ENCODE data around the gene TIMM44. TPM values are rescaled to one million over a fixed set of nuclear protein-coding genes. Genes with fewer than 3 reads are reported as not detected.
A peak's percentile ranks its signal among the peaks of the same experiment; 100 is the strongest.

Gene TIMM44
- total and polyA plus RNA-seq, 4 donors: 38.4 to 75.8 (median 53.0) TPM

DNA sequence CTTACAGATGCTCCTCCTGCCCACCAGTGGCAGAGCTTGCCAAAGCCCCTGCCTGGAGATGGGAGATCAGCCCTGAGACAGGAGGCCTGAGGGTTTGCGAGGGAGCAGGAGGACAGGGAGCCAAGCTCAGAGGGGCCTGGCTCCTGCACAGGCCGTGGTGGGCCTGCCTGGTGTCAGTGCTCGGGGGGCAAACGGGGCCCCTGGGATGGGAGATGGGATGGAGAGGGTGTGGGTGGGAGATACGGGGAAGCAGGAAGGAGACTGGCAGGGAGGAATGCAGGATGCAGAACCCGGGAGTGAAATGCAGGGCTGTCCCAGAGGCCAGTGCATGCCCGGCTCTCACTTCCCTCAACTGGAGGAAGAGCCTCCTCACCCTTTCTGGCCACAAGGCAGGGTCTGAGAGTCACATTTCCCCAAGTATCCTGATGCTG, 42.0 kb upstream of the TIMM44 start:
- H3K4me1 ChIP-seq (ENCODE audit: control insufficient read depth in 5 of 5, insufficient read depth in 5 of 5, low read length in 5 of 5): peaks cover 0 to 22% (median 8%) of the 10 kb centered on the region in 5 donors
- no peak overlapping the region for H3K9ac ChIP-seq (ENCODE audit: insufficient read depth in 1 of 2, low read length in 2 of 2)
- H3K4me3 ChIP-seq: no peak overlapping the region
- ATAC-seq (ENCODE audit: insufficient read depth, low FRiP score) (no peak), DNase-seq (no peak)
- no peaks in the 10 kb centered on the region for H3K9me3 ChIP-seq (ENCODE audit: control insufficient read depth in 4 of 4, insufficient read depth in 3 of 4, low read length in 3 of 4)
- H3K27me3 ChIP-seq (ENCODE audit: control insufficient read depth in 3 of 3, insufficient read depth in 3 of 3, low read length in 2 of 3): no peaks in the 10 kb centered on the region
- TF ChIP-seq, protein P1, sequence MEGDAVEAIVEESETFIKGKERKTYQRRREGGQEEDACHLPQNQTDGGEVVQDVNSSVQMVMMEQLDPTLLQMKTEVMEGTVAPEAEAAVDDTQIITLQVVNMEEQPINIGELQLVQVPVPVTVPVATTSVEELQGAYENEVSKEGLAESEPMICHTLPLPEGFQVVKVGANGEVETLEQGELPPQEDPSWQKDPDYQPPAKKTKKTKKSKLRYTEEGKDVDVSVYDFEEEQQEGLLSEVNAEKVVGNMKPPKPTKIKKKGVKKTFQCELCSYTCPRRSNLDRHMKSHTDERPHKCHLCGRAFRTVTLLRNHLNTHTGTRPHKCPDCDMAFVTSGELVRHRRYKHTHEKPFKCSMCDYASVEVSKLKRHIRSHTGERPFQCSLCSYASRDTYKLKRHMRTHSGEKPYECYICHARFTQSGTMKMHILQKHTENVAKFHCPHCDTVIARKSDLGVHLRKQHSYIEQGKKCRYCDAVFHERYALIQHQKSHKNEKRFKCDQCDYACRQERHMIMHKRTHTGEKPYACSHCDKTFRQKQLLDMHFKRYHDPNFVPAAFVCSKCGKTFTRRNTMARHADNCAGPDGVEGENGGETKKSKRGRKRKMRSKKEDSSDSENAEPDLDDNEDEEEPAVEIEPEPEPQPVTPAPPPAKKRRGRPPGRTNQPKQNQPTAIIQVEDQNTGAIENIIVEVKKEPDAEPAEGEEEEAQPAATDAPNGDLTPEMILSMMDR (IDR thresholded peaks at IDR 0.05; ENCODE audit: control extremely low read depth, extremely low read depth): no peak
- WGBS, 2 donors: 80 to 85% methylated on average over 7 of the region's 7 CpGs
- no peak overlapping the region for H3K27ac ChIP-seq (ENCODE audit: low read depth in 1 of 2, low read length in 1 of 2)
- peaks cover 4 to 48% (median 35%) of the 10 kb centered on the region in 4 donors for H3K36me3 ChIP-seq (ENCODE audit: control insufficient read depth in 4 of 4, insufficient read depth in 4 of 4, low read length in 4 of 4)

GRCh38 chr19:7983995-7984837, 40.8 kb upstream of the TIMM44 start:
- H3K4me3 ChIP-seq: no peak overlapping the region
- 94 to 96% methylated on average over 14 of the region's 14 CpGs for WGBS, 2 donors
- no peaks in the 10 kb centered on the region for H3K27me3 ChIP-seq (ENCODE audit: control insufficient read depth in 3 of 3, insufficient read depth in 3 of 3, low read length in 2 of 3)
- no peak overlapping the region for H3K9ac ChIP-seq (ENCODE audit: insufficient read depth in 1 of 2, low read length in 2 of 2)
- H3K36me3 ChIP-seq (ENCODE audit: control insufficient read depth in 4 of 4, insufficient read depth in 4 of 4, low read length in 4 of 4): peaks cover 8 to 49% (median 38%) of the 10 kb centered on the region in 4 donors
- DNase-seq: no peak
- H3K27ac ChIP-seq (ENCODE audit: low read depth in 1 of 2, low read length in 1 of 2): no peak overlapping the region
- H3K4me1 ChIP-seq (ENCODE audit: control insufficient read depth in 5 of 5, insufficient read depth in 5 of 5, low read length in 5 of 5): peaks cover 0 to 22% (median 8%) of the 10 kb centered on the region in 5 donors
- H3K9me3 ChIP-seq (ENCODE audit: control insufficient read depth in 4 of 4, insufficient read depth in 3 of 4, low read length in 3 of 4): no peaks in the 10 kb centered on the region
- TF ChIP-seq, protein P1 (IDR thresholded peaks at IDR 0.05; ENCODE audit: control extremely low read depth, extremely low read depth): no peak
- ATAC-seq (ENCODE audit: insufficient read depth, low FRiP score): no peak

DNA sequence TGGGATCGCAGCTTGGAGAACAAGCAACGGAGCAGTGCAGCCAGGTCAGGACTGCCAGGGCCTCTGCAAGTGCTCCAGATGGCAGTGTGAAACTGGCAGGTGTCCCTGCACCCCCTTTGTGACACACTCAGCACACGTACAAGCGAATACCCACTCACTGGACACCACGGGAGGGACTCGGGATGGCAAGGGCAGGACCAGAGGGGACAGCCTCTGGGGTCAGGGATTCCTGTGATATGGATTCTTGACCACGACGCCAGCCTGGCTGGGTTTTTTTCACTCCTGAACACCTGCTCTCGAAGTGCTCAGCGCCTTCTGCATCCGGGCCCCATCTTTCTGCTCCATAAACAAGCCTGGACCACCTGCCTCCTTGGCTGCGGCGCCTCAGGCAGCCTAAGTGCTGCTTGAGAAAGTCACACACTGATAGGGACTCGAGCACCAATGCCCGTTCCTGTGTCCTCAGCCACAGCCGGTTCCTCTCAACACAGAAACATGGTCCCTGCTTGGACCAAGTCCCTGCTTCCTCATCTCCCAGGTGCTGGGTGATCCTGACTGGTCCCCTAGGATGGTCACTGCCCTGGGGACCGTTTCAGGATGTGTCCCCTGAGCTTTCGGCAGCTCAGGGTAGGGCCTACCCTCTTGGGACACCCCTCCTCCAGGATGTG, 40.0 kb upstream of the TIMM44 start:
- TF ChIP-seq, protein P1 (IDR thresholded peaks at IDR 0.05; ENCODE audit: control extremely low read depth, extremely low read depth): no peak
- no peaks in the 10 kb centered on the region for H3K9me3 ChIP-seq (ENCODE audit: control insufficient read depth in 4 of 4, insufficient read depth in 3 of 4, low read length in 3 of 4)
- 92 to 93% methylated on average over 18 of the region's 18 CpGs for WGBS, 2 donors
- no peak for DNase-seq
- H3K27me3 ChIP-seq (ENCODE audit: control insufficient read depth in 3 of 3, insufficient read depth in 3 of 3, low read length in 2 of 3): no peaks in the 10 kb centered on the region
- ATAC-seq (ENCODE audit: insufficient read depth, low FRiP score): no peak
- peak overlapping the region in 1 of 2 donors; percentile 56 for H3K27ac ChIP-seq (ENCODE audit: low read depth in 1 of 2, low read length in 1 of 2)
- H3K36me3 ChIP-seq (ENCODE audit: control insufficient read depth in 4 of 4, insufficient read depth in 4 of 4, low read length in 4 of 4): peaks cover 8 to 52% (median 39%) of the 10 kb centered on the region in 4 donors
- peaks cover 0 to 16% (median 6%) of the 10 kb centered on the region in 5 donors for H3K4me1 ChIP-seq (ENCODE audit: control insufficient read depth in 5 of 5, insufficient read depth in 5 of 5, low read length in 5 of 5)
- no peak overlapping the region for H3K4me3 ChIP-seq
- H3K9ac ChIP-seq (ENCODE audit: insufficient read depth in 1 of 2, low read length in 2 of 2): no peak overlapping the region

All from lung (tissue), 12 donors.